GM21723 (cell line): Measurements from ENCODE around the gene IFT43.

Source experiments
- ATAC-seq: cut with Tn5 transposase; IDR thresholded peaks from one replicate; pipeline ENCODE4 v1.9.1; 2021; ENCODE audit warnings: mild to moderate bottlenecking, moderate library complexity; ENCODE audit not compliant: unreplicated experiment

IFT43 gene

DNA sequence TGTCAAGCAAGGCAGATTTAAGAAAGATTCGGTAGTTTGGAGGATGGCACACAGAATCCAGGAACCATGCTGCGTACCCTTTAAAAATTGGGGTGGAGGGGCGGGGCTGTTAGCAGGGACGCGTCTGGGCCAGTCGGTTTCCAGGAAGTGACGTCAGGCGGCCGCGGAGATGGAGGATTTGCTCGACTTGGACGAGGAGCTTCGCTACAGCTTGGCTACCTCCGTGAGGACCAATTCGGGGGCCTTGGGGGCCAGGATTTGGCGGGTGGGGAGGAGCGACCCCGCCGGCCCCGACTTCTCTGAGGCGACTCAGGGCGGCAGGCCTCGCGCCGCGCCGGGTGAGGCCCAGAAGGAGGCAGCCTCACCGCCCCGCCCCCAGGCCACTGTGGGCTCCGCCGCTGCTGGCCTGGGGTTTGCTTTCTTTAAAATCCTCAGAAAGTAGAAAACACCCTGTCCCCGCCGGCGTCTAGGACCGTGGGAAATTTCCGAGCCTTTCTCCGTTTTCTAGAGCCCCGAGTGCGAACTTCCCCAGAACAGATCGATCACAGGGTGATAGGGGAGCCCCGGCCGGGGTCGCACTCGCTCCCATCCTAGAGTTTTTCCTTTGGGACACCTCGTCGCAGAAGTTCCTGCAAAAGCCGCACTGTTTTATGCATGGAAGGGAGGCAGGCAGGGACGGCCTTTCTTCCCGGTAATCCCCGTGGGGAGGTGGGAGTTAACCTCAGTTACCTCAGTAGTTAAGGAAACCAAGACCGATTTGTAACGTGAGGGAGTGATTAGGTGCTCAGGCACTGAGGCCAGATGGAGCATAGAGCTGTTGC is at the start of gene IFT43:
Gene IFT43 (plus strand): TSS at position 146 of the 821 bp plus-strand sequence. CDS start 24 bp downstream, at position 170.
- ATAC-seq, result peak; percentile 66

DNA sequence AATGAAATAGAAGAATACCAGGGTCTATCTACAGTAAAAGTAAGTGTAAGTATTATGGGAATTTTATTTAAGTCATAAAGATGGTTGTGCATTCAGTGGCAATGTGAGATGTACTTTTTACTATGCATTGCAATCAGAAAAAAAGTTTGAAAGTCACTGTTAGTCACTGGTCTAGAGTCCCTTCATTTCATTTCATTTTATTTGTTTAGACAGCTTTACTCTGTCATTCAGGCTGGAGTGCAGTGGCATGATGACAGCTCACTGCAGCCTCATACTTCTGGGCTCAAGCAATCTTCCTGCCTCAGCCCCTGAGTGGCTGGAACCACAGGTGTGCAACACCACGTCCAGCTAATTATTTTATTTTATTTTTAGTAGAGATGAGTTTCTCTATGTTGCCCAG is 46.4 kb upstream of the IFT43 start:
- no peak for ATAC-seq

DNA sequence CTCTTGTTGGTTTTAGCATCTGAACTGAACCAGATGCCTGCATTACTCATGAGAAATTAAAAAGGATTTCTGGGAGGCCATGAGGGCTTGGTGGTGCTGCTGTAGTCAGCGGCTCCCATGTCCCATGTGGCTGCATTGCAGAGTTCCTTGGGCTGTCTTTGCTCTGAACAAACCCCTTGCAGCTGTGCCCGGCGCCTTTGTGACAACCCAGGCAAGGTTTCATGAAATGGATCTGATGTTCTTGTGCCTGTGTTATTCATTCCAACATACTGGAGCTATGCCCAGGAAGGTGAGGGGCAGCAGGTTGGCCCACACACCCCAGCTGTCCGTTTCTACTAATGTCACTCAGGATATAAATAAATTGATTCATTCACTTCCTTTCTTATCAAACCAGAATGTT is 44.5 kb upstream of the IFT43 start:
- no peak for ATAC-seq

DNA sequence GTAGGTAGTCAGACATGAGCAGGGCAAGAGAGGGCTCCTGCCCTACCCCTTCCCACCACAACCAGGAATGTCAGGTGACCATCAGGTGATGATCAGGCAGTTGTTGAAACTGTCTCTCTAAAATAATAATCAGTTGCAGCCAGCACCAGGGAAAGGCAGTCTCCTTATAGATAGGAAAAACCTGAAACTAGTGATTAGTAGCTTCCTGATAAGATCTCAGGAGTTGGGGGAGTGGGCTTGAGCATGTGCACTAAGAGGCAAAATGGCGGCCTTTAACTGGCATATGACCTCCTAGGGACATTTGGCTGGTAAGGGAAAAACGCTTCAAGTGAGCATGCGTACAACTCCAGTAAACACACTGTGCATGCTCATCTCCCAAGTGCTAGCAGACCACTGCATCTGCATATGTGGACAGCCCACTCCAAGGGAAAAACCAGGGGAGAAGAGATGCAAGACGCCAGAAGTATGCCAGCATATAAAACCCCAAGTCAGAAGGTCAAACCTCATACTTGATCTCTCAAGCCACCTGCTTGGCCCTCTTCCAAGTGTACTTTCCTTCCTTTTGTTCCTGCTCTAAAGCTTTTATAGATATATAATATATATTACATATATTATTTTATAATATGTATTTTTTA is 40.8 kb upstream of the IFT43 start:
- ATAC-seq, result no peak

DNA sequence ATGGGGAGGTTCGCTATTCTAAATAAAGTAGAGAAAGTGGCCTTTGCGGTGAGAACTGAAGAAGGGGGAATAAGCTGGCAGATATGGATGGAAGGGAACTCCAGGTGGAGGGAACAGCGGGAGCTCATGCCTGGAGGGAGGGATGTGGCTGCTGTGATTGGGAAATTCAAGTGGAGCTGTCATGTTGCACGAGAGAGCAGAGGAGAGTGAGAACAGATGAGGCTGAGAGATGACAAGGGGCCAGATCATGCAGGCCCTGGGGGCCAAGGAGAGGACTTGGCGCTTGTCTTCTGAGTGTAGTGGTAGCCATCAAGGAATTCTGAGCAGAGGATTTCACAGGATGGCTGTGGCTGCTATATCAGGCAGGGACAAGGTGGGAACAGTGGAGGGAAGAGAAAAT is 38.8 kb upstream of the IFT43 start:
- no peak for ATAC-seq

DNA sequence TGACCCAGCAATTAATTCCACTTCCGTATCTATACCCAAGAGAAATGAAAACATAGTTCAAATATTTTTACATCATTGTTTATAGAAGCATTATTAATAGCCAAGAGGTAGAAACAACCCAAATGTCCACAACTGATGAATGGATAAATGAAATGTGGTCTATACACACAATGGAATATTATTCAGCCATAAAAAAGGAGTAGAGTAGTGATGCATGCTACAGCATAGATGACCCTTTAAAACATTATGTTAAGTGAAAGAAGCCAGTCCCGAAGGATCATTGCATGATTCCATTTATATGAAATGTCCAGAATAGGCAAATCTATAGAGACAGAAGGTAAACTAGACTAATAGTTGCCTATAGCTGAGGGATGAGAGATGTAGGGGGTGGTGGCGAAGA is 33.1 kb upstream of the IFT43 start:
- ATAC-seq, result no peak

DNA sequence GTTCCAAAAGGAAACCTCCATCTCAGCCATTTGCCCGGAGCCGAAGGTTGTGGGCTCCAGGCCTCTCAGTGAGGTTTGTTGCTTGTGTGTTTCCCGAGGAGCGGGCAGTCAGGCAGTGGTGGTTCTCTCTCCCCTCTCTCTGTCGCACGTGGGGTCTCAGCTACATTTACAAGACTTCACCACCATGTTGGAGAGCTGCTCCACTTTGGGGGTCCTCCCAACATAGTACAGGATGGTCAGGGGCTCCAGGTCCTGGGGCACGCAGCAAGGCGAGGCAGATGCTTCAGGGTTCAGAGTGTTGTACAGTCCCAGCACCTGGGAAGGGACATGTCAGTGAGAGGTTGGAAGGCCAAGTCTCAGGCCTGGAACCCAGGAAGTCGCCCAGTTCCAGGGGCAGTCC is 26.5 kb upstream of the IFT43 start:
- ATAC-seq, result no peak

DNA sequence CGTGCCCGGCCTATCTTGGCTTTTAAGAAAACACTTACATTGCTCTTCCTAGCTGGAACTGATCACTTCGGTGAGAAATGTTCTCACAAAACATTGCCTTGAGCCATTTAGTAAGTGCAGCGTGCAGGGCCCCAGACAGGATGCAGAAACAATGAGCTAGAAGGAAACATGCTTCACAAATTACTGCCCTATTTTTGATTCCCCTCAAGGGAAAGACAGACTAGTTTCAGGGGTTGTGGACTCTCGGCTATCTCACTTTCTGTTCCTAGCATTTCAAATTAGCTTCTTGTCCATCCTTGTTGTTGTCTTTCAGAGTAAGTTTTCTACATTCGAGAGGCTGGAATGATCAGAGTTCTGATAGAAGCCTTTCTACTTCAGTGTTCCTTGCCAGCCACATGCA is 25.3 kb upstream of the IFT43 start:
- ATAC-seq, result peak; percentile 82

DNA sequence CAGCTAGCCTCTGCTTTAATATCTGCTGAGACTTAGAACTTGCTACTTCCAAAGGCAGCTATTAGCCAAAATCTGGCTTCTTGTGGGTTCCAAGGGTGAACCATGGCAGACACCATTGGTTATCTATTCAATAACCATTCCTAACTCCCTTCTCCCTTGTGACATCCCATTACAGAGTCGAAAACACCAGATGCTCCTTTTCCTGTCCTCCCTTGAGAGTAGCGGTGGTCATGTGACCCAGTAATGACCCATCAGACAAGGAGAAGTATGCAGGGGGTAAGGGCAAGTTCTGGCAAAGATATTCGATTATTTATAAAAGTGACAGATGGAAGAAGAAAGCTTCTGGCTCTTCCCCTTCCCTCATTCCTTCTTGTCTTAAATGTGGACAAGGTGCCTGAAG is 23.9 kb upstream of the IFT43 start:
- no peak for ATAC-seq

DNA sequence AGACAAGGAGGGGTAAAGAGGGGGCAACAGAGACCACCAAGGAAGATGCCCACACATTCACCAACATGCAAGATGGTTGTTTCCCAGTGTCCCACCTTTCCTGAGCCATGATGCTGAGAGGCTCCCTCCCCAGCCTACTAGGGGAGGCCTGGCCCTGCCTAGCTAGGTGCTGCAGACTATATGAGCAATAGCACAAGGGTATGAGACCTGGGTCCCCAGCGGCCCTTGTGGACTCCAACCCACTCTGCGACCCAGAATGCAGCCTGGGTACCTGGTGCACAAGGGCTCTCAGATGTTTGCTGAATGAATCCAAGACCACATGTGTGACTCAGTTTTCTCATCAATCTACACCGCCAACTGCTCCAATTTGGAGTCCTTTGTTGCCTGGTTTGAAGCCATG is 17.7 kb upstream of the IFT43 start:
- ATAC-seq, result no peak

DNA sequence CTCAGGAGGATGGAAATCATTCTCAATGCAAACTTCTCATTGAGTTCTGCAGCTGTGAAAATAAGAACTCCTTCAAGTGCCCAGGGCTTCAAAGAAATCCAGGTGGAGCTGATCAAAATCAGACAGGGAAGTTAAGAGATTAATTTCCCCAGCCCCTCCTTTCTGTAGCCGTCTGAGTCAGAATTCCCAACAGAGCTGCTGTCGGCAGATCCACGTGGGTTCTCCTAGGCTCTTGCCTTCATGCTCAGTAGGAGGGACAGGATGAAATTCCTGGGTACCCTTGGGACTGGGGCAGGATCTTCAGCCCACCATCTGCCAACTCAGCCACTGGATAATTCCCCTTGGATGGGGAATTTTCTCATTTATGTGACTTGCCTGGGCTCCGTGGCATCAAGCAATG is 17.1 kb upstream of the IFT43 start:
- ATAC-seq, result no peak

DNA sequence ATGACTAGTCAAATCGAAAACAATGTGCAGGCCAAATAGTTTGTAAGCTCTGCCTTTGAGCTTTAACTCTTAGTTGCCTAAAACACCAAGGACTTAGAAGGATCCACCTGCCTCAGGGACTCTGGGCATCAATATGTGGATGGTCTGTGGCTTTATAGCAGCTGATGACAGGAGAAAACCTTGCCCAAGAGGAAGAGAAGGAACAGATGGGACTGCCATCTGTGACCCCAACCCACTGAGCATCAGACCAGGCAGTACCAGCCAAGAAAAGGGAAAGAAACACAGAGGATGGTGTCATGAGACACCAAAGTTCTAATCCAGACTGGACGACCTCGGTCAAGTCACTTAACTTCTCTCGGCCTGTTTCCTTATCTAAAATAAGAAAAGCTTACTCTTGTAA is 16.4 kb upstream of the IFT43 start:
- no peak for ATAC-seq

DNA sequence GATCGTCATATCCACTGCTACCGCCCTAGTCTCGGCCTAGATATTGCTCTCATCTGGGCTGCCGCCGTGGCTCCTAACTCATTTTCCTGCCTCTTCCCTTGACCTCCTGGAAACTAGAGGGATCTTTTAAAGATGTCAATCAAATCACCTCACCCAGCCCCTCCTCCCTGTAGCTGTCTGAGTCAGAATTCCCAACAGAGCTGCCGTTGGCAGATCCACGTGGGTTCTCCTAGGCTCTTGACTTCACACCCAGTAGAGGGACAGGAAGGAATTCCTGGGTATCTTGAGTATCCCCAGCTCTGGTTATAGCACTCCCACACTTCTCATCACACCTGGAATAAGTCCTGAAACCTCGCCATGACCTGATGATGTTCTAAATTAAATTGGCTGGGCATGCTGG is 15.7 kb upstream of the IFT43 start:
- ATAC-seq, result no peak

DNA sequence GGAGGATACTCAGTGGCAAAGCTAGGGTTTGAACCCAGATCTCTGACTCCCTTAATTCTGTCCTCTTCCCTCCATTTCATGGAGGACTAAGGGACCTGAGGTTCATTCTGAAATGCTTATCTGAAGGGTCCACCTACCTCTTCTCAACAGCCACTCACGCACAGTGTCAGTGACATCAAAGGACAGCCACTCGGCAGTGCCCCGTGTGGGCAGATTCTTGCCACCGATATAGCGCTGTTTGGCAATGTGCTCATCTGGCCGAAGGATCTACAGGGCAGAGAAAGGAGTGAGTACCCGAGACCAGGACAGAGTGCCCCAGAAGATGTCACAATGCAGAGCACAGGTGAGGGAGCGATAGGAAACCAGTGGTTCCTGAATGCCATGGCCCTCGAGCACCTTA is 14.6 kb upstream of the IFT43 start:
- no peak for ATAC-seq

DNA sequence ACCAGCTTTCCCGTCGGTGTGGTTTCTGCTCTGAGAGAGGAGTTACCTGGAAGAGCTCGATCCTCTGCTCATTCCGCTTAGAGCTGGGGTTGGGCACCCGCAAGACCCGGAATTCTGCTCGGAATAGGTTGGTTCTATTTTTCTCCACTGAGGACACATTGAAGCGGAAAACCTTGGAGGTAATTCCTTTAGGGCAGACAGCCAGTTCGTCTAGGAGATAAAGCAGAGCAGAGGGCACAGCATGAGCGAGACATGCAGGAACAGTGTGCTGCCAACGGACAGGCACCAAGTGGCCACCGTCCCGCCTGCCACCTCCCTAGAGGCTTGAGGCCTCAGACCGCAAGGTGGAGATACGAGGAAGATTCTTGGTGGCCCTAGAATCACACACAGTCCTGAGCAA is 14.1 kb upstream of the IFT43 start:
- no peak for ATAC-seq

DNA sequence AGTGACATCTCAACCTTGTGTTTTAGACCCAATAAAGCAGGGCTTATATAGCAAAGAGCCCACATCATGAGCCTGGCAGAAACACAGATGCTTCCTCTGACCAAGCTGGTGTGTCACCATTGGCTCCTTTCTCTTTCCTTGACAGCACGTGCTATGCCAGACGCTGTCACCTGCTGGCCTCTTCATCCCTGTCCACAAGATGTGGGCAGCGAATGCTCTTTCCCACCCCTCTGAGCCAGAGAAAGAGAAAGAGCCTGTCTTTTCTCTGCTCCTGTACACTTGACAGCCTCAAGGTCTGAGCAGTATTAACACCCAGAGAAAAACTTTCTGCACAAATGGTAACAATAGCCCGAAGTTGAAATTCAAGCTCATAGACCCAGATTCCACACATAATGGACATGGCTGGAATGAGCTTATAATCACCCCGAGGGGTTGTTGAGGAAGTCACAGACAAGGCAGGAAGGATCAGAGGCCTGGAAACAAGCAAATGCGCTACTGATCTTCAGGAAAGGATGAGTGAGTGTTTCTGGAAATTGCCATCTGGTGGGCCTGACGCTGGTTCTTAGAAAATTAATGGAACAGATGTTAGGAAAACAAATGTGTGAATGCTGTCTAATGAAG is 12.7 kb upstream of the IFT43 start:
- no peak for ATAC-seq

DNA sequence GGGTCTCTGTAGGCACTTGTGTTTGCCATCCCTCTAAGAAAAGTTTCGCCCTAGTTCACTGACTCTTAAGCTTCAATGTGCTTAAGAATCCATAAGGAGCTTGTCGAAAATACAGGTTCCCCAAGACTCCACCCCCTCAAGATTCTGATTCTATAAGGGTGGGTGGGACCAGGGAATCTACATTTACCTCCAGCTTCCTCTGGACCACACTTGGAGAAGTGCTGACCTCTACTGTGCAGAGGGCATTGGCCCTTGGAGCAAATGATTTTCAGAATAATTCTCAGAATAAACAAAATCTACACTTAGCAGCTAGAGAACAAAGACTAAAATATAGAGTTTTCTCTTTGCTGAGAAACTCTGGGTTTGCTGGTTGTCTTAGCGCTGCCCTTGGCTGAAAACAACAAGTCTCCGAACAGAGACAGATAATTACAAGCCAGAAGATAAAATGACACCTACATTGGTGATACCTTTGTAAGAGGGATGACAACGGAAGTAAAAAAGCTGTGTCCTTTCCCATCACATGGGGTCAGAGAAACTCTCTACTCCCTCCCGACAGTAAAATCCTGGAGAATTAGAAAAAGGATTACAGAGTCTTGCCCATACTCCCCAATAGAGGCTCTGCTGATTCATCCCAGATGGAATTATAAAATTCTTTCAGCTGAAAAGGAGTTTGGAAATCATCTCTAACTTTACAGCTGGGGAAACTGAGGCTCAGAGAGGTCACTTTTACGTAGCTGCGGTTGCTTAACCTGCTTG is 8.6 kb upstream of the IFT43 start:
- no peak for ATAC-seq

DNA sequence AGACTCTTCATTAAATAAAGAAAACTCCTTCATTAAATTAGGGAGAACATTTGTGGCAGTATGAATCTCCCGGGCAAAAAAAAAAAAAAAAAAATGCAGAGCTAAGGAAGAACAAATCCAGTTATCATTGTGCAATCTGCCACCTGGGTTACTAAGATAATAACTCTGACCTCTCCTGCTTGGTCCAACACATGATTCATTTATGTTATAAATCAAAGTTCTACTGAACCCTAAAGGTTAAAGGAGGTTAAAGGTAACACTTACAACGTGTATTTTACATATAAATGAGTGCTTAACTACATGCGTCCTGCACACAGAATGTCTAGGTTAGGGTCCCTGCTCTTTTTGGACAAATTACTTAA is 8.0 kb upstream of the IFT43 start:
- no peak for ATAC-seq

DNA sequence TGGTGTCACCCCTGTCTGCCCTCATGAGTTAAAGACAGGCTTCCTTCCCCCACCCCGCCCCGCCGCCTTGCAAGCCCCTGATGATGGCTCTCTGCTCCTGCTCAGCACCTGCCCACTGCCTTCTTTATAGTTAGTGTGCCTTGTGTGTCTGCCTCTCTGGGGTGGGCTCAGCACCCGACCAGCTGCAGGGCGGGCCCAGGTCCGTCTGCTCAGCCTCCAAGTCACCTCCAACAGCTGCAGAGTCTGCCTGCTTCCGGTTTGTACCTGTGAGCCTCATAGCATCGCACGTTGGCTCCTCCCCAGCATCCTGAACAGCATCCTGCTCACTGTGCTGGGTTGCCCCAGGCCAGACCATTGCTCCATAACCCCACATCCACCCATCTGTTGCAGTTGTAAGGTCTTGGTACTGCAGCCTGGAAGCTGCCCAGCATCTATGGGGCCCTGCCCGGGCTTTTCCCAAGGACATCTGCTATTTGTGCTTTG is 7.3 kb upstream of the IFT43 start:
- no peak for ATAC-seq

DNA sequence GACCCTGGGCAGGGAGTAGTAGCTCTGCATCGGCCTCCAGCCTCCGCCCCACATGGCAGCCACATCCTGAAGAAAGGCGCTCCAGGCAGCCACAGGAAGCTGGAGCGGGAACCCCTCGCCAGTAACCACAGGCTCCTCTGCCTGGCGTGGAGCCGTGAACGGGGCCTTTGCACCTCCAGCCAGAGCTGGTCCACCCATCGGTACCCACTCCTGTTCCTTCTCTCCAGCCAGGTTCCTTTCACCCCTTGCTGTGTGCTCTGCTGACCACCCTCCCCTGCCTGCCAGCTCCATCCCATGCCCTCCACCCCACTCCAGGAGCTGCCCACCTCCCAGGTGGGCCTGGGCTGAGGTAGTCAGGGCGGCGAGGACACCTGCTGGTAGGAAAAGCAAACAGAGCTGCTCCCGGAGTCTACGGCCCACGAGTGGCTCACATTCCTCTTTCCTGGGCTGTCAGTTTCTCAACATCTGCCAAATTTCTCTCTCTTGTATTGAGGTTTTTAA is 6.4 kb upstream of the IFT43 start:
- no peak for ATAC-seq
